K562 treated with DMSO at 1 percent for 48 hours (cell line): Measurements from ENCODE around the gene PDLIM4. TPM values are rescaled to one million over a fixed set of nuclear protein-coding genes. Genes with fewer than 3 reads are reported as not detected.

Experiments used
- total RNA-seq: library from RNA; unstranded; fragments of 300-600 nt; gene quantifications from 2 replicates; pipeline ENCODE4 v1.2.3, GENCODE V29; 2022; ENCODE audit warnings: low replicate concordance; ENCODE audit errors: extremely low read depth

PDLIM4 gene
- total RNA-seq, result not detected in 2 replicates

GRCh38 chr5:132257131-132258101, at the start of gene PDLIM4:
Gene PDLIM4 (plus strand): TSS chr5:132257696. CDS start chr5:132257735, 39 bp downstream.

GRCh38 chr5:132227485-132228240, 29.8 kb upstream of the PDLIM4 start, which contains the start of gene P4HA2:
Gene P4HA2 (minus strand): TSS chr5:132227853. CDS start chr5:132218626, 9,227 bp downstream.

GRCh38 chr5:132293992-132294727, 36.7 kb downstream of the PDLIM4 start, which contains the start of gene SLC22A4:
Gene SLC22A4 (plus strand): TSS chr5:132294394. CDS start chr5:132294617, 223 bp downstream.

Other genes starting within 250 kb of the PDLIM4 start
- gene ACSL6, start 246.0 kb upstream of the PDLIM4 start, total RNA-seq, result not detected in 2 replicates
- not detected in 2 replicates for gene IL3, start 197.0 kb upstream of the PDLIM4 start, total RNA-seq
- gene CSF2, start 183.9 kb upstream of the PDLIM4 start, total RNA-seq, result not detected in 2 replicates
- not detected in 2 replicates for gene P4HA2, start 29.8 kb upstream of the PDLIM4 start, total RNA-seq
- not detected in 2 replicates for gene SLC22A4, start 36.7 kb downstream of the PDLIM4 start, total RNA-seq
- not detected in 2 replicates for gene SLC22A5, start 112.0 kb downstream of the PDLIM4 start, total RNA-seq
- not detected in 2 replicates for gene IRF1, start 233.1 kb downstream of the PDLIM4 start, total RNA-seq